ENCODE measurements around the gene ABHD14A.

Gene ABHD14A

DNA sequence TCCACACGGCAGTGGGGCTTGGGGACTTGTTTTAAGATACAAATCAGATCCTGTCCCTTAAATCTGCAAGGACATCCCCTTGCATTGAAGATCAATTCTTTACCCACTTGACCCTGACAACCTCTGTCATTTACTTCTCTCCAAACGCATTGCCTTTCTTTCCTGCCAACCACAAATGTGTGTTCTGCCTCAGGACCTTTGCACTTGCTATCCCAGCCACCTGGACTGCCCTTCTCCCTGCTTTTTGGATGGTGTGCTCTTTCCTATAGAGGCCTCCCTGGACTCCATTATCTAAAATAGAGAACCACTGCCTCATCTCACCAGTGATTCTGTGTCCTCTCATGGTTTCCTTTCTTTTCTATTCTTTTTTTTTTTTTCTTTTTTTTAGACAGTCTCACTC, 22.3 kb downstream of the ABHD14A start:
- TF ChIP-seq, protein P1, sequence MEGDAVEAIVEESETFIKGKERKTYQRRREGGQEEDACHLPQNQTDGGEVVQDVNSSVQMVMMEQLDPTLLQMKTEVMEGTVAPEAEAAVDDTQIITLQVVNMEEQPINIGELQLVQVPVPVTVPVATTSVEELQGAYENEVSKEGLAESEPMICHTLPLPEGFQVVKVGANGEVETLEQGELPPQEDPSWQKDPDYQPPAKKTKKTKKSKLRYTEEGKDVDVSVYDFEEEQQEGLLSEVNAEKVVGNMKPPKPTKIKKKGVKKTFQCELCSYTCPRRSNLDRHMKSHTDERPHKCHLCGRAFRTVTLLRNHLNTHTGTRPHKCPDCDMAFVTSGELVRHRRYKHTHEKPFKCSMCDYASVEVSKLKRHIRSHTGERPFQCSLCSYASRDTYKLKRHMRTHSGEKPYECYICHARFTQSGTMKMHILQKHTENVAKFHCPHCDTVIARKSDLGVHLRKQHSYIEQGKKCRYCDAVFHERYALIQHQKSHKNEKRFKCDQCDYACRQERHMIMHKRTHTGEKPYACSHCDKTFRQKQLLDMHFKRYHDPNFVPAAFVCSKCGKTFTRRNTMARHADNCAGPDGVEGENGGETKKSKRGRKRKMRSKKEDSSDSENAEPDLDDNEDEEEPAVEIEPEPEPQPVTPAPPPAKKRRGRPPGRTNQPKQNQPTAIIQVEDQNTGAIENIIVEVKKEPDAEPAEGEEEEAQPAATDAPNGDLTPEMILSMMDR (conservative IDR thresholded peaks at IDR 0.05; ENCODE audit: control insufficient read depth, insufficient read depth, low read depth, low read length): no peak
- DNase-seq (ENCODE audit: low read depth): no peak
- no peak overlapping the region for H3K4me3 ChIP-seq (ENCODE audit: control insufficient read depth, low read depth, low read length)

DNA sequence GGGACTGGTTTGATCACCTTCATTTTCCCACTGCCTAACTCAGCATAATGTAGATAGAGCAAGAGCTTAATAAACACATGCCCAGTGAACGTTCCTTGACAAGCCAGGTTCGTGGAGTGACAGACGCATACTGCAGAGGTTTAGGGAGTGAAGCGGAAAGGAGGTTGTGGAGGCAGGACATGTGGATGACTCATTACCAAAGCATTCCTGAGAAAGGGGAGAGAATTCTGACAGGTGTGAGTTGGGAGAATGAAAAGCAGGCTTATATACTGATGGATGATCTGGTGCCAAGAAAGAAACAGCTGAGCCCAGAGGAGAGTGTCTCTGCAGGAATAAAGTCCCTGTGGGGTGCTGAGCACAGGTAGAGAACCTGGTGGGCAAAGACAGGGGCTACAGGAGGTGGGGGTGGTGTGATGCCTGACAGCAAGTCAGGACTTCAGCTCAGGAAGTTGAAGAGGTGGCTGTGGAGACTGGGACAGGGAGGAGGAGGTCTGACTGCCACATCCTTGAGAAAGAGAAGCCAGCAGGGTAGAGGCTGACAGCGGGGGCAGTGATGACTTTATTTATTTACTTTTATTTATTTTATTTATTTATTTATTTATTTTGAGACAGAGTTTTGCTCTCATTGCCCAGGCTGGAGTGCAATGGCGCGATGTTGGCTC, 23.2 kb downstream of the ABHD14A start:
- TF ChIP-seq, protein P1 (conservative IDR thresholded peaks at IDR 0.05; ENCODE audit: control insufficient read depth, insufficient read depth, low read depth, low read length): no peak
- no peak overlapping the region for H3K4me3 ChIP-seq (ENCODE audit: control insufficient read depth, low read depth, low read length)
- DNase-seq (ENCODE audit: low read depth): no peak

DNA sequence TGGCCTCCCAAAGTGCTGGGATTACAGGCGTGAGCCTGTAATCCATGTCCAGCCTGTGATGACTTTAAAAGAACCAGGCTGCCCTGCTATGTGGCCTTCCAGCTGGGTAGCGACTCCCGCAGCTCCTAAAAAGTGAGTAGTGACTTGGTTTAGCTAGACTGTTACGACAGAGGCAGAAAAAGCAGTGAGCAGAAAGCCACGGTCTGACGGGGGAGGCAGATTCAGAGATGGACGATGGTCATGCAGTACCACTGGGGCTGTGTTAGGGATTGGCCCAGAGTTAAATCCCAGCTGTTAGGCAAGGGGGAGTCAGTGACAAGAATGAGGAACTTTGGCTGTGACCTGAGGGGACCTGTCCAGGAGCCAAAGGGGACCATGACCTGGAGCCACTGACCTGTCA, 23.9 kb downstream of the ABHD14A start:
- DNase-seq (ENCODE audit: low read depth): no peak
- H3K4me3 ChIP-seq (ENCODE audit: control insufficient read depth, low read depth, low read length): no peak overlapping the region
- TF ChIP-seq, protein P1 (conservative IDR thresholded peaks at IDR 0.05; ENCODE audit: control insufficient read depth, insufficient read depth, low read depth, low read length): no peak

DNA sequence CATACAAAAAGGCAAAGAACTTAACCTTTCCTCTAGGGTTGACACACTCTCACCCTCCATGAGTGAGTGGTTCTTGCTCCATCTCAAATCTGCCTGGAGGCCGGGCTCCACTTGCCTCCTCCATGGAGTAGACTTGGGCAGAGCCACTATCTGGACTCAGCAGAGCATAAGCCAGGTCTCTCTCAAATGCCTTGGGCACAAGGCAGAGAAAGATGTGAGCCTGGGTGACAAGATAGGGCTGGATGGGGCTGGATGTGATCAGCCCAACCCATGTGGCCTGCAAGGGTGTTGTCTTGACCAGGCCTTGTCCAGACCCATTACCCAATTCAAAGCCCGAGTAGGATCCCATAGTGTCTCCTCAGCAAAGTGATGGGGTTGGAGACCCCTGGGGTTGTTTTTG, 25.0 kb downstream of the ABHD14A start:
- TF ChIP-seq, protein P1 (conservative IDR thresholded peaks at IDR 0.05; ENCODE audit: control insufficient read depth, insufficient read depth, low read depth, low read length): no peak
- no peak for DNase-seq (ENCODE audit: low read depth)

DNA sequence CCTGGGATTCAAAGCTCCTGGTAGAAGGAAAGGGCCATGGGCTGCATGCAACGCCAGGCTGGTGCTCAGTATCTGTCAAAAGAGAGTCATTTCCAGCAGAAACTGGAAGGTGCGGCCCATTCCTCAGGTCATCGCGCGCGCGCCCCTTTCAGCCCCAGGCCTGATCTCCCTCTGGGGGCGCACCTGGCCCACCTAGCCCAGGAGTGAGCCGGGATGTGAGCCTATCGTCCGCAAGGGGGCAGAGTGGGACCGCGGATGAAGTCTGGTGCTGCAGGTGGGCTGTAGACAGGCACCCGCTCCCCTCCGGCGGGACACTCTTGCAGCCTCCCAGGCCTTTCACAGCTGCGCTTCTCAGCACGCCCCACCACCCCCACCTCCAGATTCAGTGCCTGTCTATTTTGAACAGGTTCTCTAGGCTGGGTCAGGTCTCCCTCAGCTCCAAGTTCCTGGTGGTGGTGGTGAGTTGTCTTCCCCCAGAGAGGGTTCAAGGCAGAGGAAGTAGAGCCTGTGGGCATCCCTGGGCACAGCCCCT, 26.6 kb downstream of the ABHD14A start:
- TF ChIP-seq, protein P1 (conservative IDR thresholded peaks at IDR 0.05; ENCODE audit: control insufficient read depth, insufficient read depth, low read depth, low read length): peak; percentile 78
- peak; percentile 50 for DNase-seq (ENCODE audit: low read depth)
- no peak overlapping the region for H3K4me3 ChIP-seq (ENCODE audit: control insufficient read depth, low read depth, low read length)

More for the DNA sequence above, 25.0 kb downstream of the ABHD14A start:
- no peak overlapping the region for H3K4me3 ChIP-seq (ENCODE audit: control insufficient read depth, low read depth, low read length)

DNA sequence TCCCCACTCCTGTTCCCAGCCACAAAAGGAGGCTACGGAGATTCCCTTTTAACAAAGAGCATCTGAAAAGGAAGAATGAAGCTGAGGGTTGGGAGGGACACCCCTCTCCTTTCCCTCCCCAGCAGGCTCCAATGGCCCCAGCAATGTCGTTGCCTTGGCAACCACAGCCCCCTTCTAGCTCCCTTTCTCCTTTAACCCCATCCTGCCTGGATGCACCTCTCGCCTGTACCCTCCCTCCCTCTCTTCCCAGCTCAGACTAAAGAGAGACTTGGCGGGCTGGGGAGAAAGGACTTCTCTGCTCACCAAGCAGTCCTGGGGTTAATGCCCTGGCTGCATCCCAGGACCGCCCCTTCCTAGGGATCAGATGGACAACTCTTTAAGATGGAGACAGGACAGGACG, 27.9 kb downstream of the ABHD14A start:
- TF ChIP-seq, protein P1 (conservative IDR thresholded peaks at IDR 0.05; ENCODE audit: control insufficient read depth, insufficient read depth, low read depth, low read length): no peak
- H3K4me3 ChIP-seq (ENCODE audit: control insufficient read depth, low read depth, low read length): no peak overlapping the region
- DNase-seq (ENCODE audit: low read depth): no peak
